ENCODE measurements around the gene CYP4F11. TPM values are rescaled to one million over a fixed set of nuclear protein-coding genes. Genes with fewer than 3 reads are reported as not detected.

The CYP4F11 gene
- total and polyA plus RNA-seq, 2 of the 4 experiments (the other 2 are of a cell fraction), result not detected

DNA sequence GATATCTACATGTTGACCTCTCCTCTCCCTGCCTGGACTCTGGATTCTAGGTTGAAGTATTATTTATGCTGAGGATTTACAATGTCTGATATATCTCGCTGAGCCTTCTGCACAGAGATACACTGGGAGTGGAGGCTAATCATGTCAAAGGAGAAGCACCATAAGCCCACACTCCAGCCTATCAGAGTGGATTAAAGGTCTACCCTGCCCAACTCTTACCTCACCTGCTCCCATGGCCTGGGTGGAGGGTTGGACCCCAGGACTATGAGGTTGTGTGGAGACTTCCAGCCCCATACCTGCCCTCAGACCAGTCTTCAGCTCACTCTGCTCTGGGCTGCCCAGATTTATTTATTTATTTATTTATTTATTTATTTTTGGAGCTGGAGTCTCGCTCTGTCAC lies 29.9 kb upstream of the CYP4F11 start:
- Histone ChIP-seq H3K14ac (replicated peaks; ENCODE audit: low read depth, low read length) (no peak overlapping the region), H4K91ac (ENCODE audit: insufficient read depth, low read depth, low read length) (no peak overlapping the region), H3K56ac (ENCODE audit: extremely low read depth, insufficient read depth, low read length) (no peak overlapping the region), H4K5ac (ENCODE audit: low read depth, low read length) (no peak overlapping the region), H3K9me1 (ENCODE audit: insufficient read depth, low read length) (no peaks in the 10 kb centered on the region), H2BK5ac (ENCODE audit: low read depth, low read length, poor library complexity, severe bottlenecking) (no peak overlapping the region), H3K4ac (ENCODE audit: low read depth, low read length) (no peak overlapping the region), H3K4me1 (ENCODE audit: control insufficient read depth, insufficient read depth, low read length) (no peaks in the 10 kb centered on the region), H3K4me2 (ENCODE audit: low read depth, low read length) (no peak overlapping the region), H2AK5ac (ENCODE audit: low read depth, low read length) (no peak overlapping the region), H4K8ac (ENCODE audit: low read depth in 2 of 2, low read length in 2 of 2) (no peak overlapping the region), H3K27me3 (ENCODE audit: control insufficient read depth, insufficient read depth, low read length) (no peaks in the 10 kb centered on the region), H2AK9ac (replicated peaks; ENCODE audit: low read depth, low read length, poor library complexity) (no peak overlapping the region), H2BK15ac (ENCODE audit: low read depth, low read length) (no peak overlapping the region), H2BK120ac (ENCODE audit: low read depth, low read length) (no peak overlapping the region), H3K4me3 (ENCODE audit: insufficient read depth, low read depth, low read length) (no peak overlapping the region), H3K9ac (ENCODE audit: low read depth, low read length) (no peak overlapping the region), H2BK20ac (ENCODE audit: low read depth, low read length) (no peak overlapping the region), H3K18ac (ENCODE audit: low read depth, low read length) (no peak overlapping the region), H3K23ac (ENCODE audit: low read depth, low read length) (no peak overlapping the region), H3K27ac (ENCODE audit: insufficient read depth, low read length) (no peak overlapping the region), H2AFZ (replicated peaks; ENCODE audit: low read length, poor library complexity) (no peak overlapping the region), H4K20me1 (ENCODE audit: insufficient read depth, low read length) (no peaks in the 10 kb centered on the region), H3K36me3 (ENCODE audit: control insufficient read depth, insufficient read depth, low read length) (no peaks in the 10 kb centered on the region), H3K9me3 (ENCODE audit: control insufficient read depth, insufficient read depth, low read length) (peaks cover 11% of the 10 kb centered on the region; the same call in 1 of the 2 replicates), H3K79me1 (ENCODE audit: low read depth in 1 of 2, low read length in 2 of 2) (no peaks in the 10 kb centered on the region)
- DNase-seq (no peak), ATAC-seq (ENCODE audit: low read depth) (no peak)
- in situ Hi-C loops (cut with MboI; ENCODE audit: low sequenced_read_pairs), result no loop called here
- no CpG with 5 or more reads among the region's 2 CpGs for WGBS, 2 experiments (ENCODE audit: extremely low coverage in 2 of 2, insufficient read length in 1 of 2)
- POLR2A ChIA-PET (ENCODE audit: unreplicated experiment), result no interaction called here
- CTCF ChIA-PET, result no interaction called here
- intact Hi-C loops (cut with micrococcal nuclease), result no loop called here
- no peak for TF ChIP-seq SMC3 (IDR thresholded peaks at IDR 0.05; ENCODE audit: low read depth, low read length)
- no peak for TF ChIP-seq BHLHE40 (IDR thresholded peaks at IDR 0.05; ENCODE audit: low read depth, low read length)
- no peak for TF ChIP-seq MAFK (IDR thresholded peaks at IDR 0.05; ENCODE audit: low read depth, low read length)
- TF ChIP-seq, protein P1, sequence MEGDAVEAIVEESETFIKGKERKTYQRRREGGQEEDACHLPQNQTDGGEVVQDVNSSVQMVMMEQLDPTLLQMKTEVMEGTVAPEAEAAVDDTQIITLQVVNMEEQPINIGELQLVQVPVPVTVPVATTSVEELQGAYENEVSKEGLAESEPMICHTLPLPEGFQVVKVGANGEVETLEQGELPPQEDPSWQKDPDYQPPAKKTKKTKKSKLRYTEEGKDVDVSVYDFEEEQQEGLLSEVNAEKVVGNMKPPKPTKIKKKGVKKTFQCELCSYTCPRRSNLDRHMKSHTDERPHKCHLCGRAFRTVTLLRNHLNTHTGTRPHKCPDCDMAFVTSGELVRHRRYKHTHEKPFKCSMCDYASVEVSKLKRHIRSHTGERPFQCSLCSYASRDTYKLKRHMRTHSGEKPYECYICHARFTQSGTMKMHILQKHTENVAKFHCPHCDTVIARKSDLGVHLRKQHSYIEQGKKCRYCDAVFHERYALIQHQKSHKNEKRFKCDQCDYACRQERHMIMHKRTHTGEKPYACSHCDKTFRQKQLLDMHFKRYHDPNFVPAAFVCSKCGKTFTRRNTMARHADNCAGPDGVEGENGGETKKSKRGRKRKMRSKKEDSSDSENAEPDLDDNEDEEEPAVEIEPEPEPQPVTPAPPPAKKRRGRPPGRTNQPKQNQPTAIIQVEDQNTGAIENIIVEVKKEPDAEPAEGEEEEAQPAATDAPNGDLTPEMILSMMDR (conservative IDR thresholded peaks at IDR 0.05; ENCODE audit: low read depth, low read length), result no peak
- no peak for TF ChIP-seq RCOR1 (IDR thresholded peaks at IDR 0.05; ENCODE audit: insufficient replicate concordance, low read length)
- no peak for TF ChIP-seq RAD21 (IDR thresholded peaks at IDR 0.05; ENCODE audit: low read length)
- no peak for TF ChIP-seq MAZ (IDR thresholded peaks at IDR 0.05; ENCODE audit: borderline replicate concordance, low read depth, low read length)
- TF ChIP-seq FOS (IDR thresholded peaks at IDR 0.05; ENCODE audit: low read depth, low read length), result no peak
- TF ChIP-seq, protein P2, sequence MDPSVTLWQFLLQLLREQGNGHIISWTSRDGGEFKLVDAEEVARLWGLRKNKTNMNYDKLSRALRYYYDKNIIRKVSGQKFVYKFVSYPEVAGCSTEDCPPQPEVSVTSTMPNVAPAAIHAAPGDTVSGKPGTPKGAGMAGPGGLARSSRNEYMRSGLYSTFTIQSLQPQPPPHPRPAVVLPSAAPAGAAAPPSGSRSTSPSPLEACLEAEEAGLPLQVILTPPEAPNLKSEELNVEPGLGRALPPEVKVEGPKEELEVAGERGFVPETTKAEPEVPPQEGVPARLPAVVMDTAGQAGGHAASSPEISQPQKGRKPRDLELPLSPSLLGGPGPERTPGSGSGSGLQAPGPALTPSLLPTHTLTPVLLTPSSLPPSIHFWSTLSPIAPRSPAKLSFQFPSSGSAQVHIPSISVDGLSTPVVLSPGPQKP (IDR thresholded peaks at IDR 0.05; ENCODE audit: borderline replicate concordance, low read depth, low read length), result no peak
- TF ChIP-seq, protein P3, sequence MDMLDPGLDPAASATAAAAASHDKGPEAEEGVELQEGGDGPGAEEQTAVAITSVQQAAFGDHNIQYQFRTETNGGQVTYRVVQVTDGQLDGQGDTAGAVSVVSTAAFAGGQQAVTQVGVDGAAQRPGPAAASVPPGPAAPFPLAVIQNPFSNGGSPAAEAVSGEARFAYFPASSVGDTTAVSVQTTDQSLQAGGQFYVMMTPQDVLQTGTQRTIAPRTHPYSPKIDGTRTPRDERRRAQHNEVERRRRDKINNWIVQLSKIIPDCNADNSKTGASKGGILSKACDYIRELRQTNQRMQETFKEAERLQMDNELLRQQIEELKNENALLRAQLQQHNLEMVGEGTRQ (IDR thresholded peaks at IDR 0.05; ENCODE audit: low read depth, low read length), result no peak
- no peak for TF ChIP-seq POLR2A (IDR thresholded peaks at IDR 0.05; ENCODE audit: low read depth, low read length)
- no peak for TF ChIP-seq CHD1 (IDR thresholded peaks at IDR 0.05; ENCODE audit: low read depth, low read length)
- TF ChIP-seq RFX5 (IDR thresholded peaks at IDR 0.05; ENCODE audit: low read depth, low read length), result no peak
- no peak for TF ChIP-seq CEBPB (IDR thresholded peaks at IDR 0.05; ENCODE audit: low read depth, low read length)
- TF ChIP-seq NFE2L2 (IDR thresholded peaks at IDR 0.05; ENCODE audit: low read depth, low read length), result no peak
- TF ChIP-seq MXI1 (IDR thresholded peaks at IDR 0.05; ENCODE audit: borderline replicate concordance, low read depth, low read length), result no peak
- dilution Hi-C loops (cut with HindIII; ENCODE audit: low sequenced_read_pairs, unreplicated experiment), result no loop called here
- BruUV-seq (replicated peaks), result no TSS peak

Data from IMR-90 (cell line).